DOHH2 (cell line): ENCODE data around the gene FAM171A1.

Experiments used
- EZH2phosphoT487 ChIP-seq: fragments of 200-600 bp; sonication (generic); IDR thresholded peaks from 2 replicates; pipeline ENCODE4 v1.6.1; 2017; ENCODE audit warnings: borderline replicate concordance, mild to moderate bottlenecking, antibody characterized with exemption, low read length, moderate library complexity, mixed read lengths
- TF ChIP-seq, protein P1 (sequence below): fragments of 200-600 bp; sonication (generic); IDR thresholded peaks from one replicate; pipeline ENCODE4 v1.5.1; 2014; ENCODE audit warnings: antibody characterized with exemption, mild to moderate bottlenecking, low read depth, low read length; ENCODE audit not compliant: poor library complexity, severe bottlenecking

- TF ChIP-seq, protein P1, sequence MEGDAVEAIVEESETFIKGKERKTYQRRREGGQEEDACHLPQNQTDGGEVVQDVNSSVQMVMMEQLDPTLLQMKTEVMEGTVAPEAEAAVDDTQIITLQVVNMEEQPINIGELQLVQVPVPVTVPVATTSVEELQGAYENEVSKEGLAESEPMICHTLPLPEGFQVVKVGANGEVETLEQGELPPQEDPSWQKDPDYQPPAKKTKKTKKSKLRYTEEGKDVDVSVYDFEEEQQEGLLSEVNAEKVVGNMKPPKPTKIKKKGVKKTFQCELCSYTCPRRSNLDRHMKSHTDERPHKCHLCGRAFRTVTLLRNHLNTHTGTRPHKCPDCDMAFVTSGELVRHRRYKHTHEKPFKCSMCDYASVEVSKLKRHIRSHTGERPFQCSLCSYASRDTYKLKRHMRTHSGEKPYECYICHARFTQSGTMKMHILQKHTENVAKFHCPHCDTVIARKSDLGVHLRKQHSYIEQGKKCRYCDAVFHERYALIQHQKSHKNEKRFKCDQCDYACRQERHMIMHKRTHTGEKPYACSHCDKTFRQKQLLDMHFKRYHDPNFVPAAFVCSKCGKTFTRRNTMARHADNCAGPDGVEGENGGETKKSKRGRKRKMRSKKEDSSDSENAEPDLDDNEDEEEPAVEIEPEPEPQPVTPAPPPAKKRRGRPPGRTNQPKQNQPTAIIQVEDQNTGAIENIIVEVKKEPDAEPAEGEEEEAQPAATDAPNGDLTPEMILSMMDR = no peak
- TF ChIP-seq EZH2phosphoT487 = no peak
Measured at GRCh38 chr10:15393139-15393825, 22.2 kb upstream of the FAM171A1 start.
